Measurements from ENCODE around the gene CLTC.

CLTC gene

GRCh38 chr17:59730268-59730834, 110.7 kb downstream of the CLTC start:
- DNase-seq: no peak

- DNase-seq: no peak
Observed at GRCh38 chr17:59733697-59734096, 114.0 kb downstream of the CLTC start.

- no peak for DNase-seq
Observed at GRCh38 chr17:59734226-59734625, 114.5 kb downstream of the CLTC start.

GRCh38 chr17:59737324-59737723, 117.6 kb downstream of the CLTC start:
- DNase-seq: no peak

- no peak for DNase-seq
Observed at GRCh38 chr17:59743842-59744241, 124.1 kb downstream of the CLTC start.

- DNase-seq: no peak
Observed at GRCh38 chr17:59745040-59745439, 125.3 kb downstream of the CLTC start.

Measured in NCI-H1930 (cell line).